MM.1S (cell line): Measurements from ENCODE around the gene ZNF384.

Experiments used
- DNase-seq: peaks from one replicate; pipeline ENCODE4 v3.0.0-alpha.2; 2015
- H2AFZ ChIP-seq: fragments of 300-600 bp; sonication (generic); 2 replicates; pipeline ENCODE4 v1.6.0; 2016; ENCODE audit warnings: antibody characterized with exemption, low read length
- H3F3A ChIP-seq: fragments of 300-600 bp; sonication (generic); 2 replicates; pipeline ENCODE4 v1.6.1; 2016; ENCODE audit warnings: mild to moderate bottlenecking, antibody characterized with exemption, low read length, moderate library complexity, mixed read lengths; ENCODE audit not compliant: insufficient read depth
- H3K27ac ChIP-seq: fragments of 300-600 bp; sonication (generic); 2 replicates; pipeline ENCODE4 v1.5.1; 2016; ENCODE audit warnings: mild to moderate bottlenecking, low read length
- H3K27me3 ChIP-seq: fragments of 300-600 bp; sonication (generic); replicated peaks from 2 replicates; pipeline ENCODE4 v1.6.0; 2016; ENCODE audit warnings: low read length; ENCODE audit not compliant: insufficient read depth
- H3K36me3 ChIP-seq: fragments of 300-600 bp; sonication (generic); replicated peaks from 2 replicates; pipeline ENCODE4 v1.6.1; 2016; ENCODE audit warnings: mild to moderate bottlenecking, low read length, mixed read lengths; ENCODE audit not compliant: insufficient read depth
- H3K4me1 ChIP-seq: fragments of 300-600 bp; sonication (generic); 2 replicates; pipeline ENCODE4 v1.6.1; 2016; ENCODE audit warnings: low read length, mixed read lengths
- H3K4me2 ChIP-seq: fragments of 300-600 bp; sonication (generic); 2 replicates; pipeline ENCODE4 v1.6.0; 2016; ENCODE audit warnings: low read depth, low read length
- H3K4me3 ChIP-seq: fragments of 300-600 bp; sonication (generic); 2 replicates; pipeline ENCODE4 v1.5.1; 2016; ENCODE audit warnings: low read length, mixed read lengths
- H3K79me2 ChIP-seq: fragments of 300-600 bp; sonication (generic); 2 replicates; pipeline ENCODE4 v1.6.1; 2016; ENCODE audit warnings: mixed run types, low read length, mixed read lengths
- H3K9ac ChIP-seq: fragments of 300-600 bp; sonication (generic); 2 replicates; pipeline ENCODE4 v1.6.1; 2016; ENCODE audit warnings: low read length, mixed read lengths
- H3K9me2 ChIP-seq: fragments of 300-600 bp; sonication (generic); replicated peaks from 2 replicates; pipeline ENCODE4 v1.6.1; 2016; ENCODE audit warnings: mild to moderate bottlenecking, low read length, mixed read lengths; ENCODE audit not compliant: insufficient read depth
- H3K9me3 ChIP-seq: fragments of 300-600 bp; sonication (generic); replicated peaks from 2 replicates; pipeline ENCODE4 v1.6.1; 2016; ENCODE audit warnings: mild to moderate bottlenecking, low read length, mixed read lengths; ENCODE audit not compliant: insufficient read depth
- H4K20me1 ChIP-seq: fragments of 300-600 bp; sonication (generic); 2 replicates; pipeline ENCODE4 v1.6.1; 2016; ENCODE audit warnings: mild to moderate bottlenecking, low read length, moderate library complexity, mixed read lengths; ENCODE audit not compliant: insufficient read depth
- EZH2 ChIP-seq: fragments of 300-600 bp; sonication (generic); optimal IDR thresholded peaks from 2 replicates; pipeline ENCODE3; 2017; ENCODE audit warnings: low read depth, mild to moderate bottlenecking, antibody characterized with exemption, low read length, mixed read lengths
- EZH2phosphoT487 ChIP-seq: fragments of 300-600 bp; sonication (generic); IDR thresholded peaks from 2 replicates; pipeline ENCODE4 v1.6.1; 2018; ENCODE audit warnings: antibody characterized with exemption, low read length
- TF ChIP-seq, protein P1 (sequence below): fragments of 300-600 bp; sonication (generic); IDR thresholded peaks from 2 replicates; pipeline ENCODE4 v1.5.1; 2016; ENCODE audit warnings: antibody characterized with exemption, low read length, mixed read lengths

The ZNF384 gene

DNA sequence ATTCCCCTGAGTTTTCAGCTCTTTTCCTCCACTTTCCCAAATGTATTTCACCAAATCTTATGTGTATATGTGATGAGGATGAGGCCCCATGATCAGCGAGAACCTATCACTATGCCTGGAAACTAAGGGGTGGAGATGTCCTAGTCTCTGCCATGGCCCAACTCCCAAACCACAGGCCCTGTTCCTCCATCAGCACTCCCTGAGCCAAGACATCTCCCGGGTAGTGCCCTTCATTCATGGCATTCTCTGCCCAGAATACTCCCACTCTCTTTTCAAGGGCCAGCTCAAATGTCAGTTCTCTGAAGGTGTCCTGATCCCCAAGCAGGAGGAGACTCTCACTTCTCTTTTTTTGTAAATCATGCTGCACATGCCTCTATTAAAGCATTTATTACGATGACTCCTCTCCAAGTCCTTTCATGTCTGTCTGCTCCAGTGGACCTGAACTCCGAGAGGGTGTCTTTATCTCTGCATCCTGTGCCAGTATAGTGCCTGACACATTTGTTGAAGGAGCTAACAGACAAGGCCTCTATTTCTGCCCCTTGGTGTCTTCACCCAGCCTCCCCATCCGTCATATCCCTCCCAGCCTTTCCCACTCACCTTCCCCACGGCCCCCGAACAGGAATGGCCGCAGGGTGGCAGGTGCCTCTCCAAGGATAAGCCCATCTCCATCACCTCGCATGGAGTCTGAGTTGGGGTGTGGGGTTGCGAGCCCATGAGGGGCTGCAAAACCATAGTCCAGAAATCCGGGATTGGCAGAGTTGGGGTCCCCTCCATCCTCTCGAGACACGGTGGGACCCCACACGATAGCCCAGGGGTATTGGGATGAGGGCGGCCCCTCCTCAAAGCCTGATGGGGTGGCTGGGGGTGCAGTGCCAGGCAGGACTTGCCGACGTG, 7.8 kb upstream of the ZNF384 start:
- no peak for DNase-seq
- Histone ChIP-seq H2AFZ (no peak overlapping the region), H3K9me3 (no peaks in the 10 kb centered on the region), H3K4me3 (no peak overlapping the region), H3K4me1 (no peaks in the 10 kb centered on the region), H3F3A (no peaks in the 10 kb centered on the region), H3K36me3 (no peaks in the 10 kb centered on the region), H3K4me2 (no peak overlapping the region), H4K20me1 (no peaks in the 10 kb centered on the region), H3K27ac (no peak overlapping the region), H3K9me2 (no peaks in the 10 kb centered on the region), H3K9ac (no peak overlapping the region), H3K27me3 (peaks cover 76% of the 10 kb centered on the region), H3K79me2 (no peaks in the 10 kb centered on the region)
- TF ChIP-seq EZH2 = no peak
- TF ChIP-seq EZH2phosphoT487 = no peak
- TF ChIP-seq, protein P1, sequence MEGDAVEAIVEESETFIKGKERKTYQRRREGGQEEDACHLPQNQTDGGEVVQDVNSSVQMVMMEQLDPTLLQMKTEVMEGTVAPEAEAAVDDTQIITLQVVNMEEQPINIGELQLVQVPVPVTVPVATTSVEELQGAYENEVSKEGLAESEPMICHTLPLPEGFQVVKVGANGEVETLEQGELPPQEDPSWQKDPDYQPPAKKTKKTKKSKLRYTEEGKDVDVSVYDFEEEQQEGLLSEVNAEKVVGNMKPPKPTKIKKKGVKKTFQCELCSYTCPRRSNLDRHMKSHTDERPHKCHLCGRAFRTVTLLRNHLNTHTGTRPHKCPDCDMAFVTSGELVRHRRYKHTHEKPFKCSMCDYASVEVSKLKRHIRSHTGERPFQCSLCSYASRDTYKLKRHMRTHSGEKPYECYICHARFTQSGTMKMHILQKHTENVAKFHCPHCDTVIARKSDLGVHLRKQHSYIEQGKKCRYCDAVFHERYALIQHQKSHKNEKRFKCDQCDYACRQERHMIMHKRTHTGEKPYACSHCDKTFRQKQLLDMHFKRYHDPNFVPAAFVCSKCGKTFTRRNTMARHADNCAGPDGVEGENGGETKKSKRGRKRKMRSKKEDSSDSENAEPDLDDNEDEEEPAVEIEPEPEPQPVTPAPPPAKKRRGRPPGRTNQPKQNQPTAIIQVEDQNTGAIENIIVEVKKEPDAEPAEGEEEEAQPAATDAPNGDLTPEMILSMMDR = no peak

DNA sequence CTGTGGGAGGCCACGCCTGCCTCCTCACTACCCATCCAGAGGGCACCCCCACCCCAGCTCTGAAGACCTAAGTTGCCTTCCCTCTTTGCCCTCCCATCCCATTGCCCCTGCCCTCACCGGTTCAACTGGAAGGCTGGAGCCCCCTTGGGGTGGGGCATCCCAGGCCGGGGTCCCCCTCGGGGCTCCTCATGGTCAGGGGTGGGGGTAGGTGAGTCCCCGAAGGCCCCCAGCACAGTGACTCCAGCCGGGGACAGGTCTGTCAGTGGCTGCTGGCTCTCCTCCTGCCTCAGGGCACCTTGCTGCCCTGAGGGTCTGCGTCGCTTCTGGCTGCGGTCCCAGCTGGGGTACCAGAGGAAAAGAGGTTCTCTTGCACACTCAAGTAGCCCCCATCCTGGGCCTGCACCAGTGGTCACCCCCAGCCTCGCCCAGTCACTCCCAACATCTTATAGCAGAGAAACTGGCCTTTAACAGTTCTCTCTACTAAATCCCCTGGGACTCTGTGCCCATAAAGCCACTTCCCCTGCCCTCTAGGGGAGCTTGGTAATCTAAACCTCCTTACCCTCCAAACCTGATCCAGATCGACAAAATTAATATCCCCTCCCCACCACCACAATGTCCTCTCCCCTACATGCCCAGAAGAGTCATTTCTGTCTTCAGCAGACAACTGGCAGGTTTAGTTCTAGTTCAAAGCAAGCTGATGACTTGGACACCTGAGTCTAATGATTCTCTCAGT, 6.3 kb upstream of the ZNF384 start:
- peaks cover 63% of the 10 kb centered on the region for H3K27me3 ChIP-seq
- H3K9ac ChIP-seq = no peak overlapping the region
- no peaks in the 10 kb centered on the region for H3K9me3 ChIP-seq
- no peaks in the 10 kb centered on the region for H3K36me3 ChIP-seq
- no peak for DNase-seq
- H3K4me1 ChIP-seq = no peaks in the 10 kb centered on the region
- H3K9me2 ChIP-seq = no peaks in the 10 kb centered on the region
- H3F3A ChIP-seq = no peaks in the 10 kb centered on the region
- TF ChIP-seq, protein P1 = no peak
- TF ChIP-seq EZH2phosphoT487 (no peak), EZH2 (no peak)
- H4K20me1 ChIP-seq = no peaks in the 10 kb centered on the region
- no peak overlapping the region for H3K27ac ChIP-seq
- H2AFZ ChIP-seq = no peak overlapping the region
- H3K79me2 ChIP-seq = no peaks in the 10 kb centered on the region
- H3K4me2 ChIP-seq = no peak overlapping the region
- H3K4me3 ChIP-seq = no peak overlapping the region

DNA sequence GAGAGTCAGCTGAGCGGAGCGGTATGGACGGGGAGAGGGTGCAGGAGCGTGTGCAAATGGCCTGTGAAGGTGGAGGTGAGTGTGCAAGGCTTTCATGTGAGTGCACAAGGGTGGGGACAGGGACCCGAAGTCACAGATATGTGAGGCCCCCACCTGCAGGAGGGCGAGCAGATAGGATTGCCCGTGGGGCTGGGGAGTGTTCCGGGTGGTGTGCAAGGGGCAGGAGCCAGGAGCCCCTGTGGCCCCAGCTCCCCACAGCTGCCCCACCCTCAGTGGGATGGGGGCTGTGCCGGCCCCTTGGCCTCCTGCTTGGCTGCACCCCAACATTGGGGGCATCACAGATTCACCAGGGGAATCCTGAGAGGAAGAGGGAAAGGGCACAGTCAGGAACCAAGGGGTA, 5.5 kb upstream of the ZNF384 start:
- no peak for DNase-seq
- Histone ChIP-seq H3K9me3 (no peaks in the 10 kb centered on the region), H3K36me3 (no peaks in the 10 kb centered on the region), H3F3A (no peaks in the 10 kb centered on the region), H3K4me3 (no peak overlapping the region), H3K27me3 (peaks cover 56% of the 10 kb centered on the region), H3K9ac (no peak overlapping the region), H3K4me1 (no peaks in the 10 kb centered on the region), H3K9me2 (no peaks in the 10 kb centered on the region), H3K79me2 (peaks cover 7% of the 10 kb centered on the region), H3K27ac (no peak overlapping the region), H4K20me1 (no peaks in the 10 kb centered on the region), H2AFZ (no peak overlapping the region), H3K4me2 (no peak overlapping the region)
- TF ChIP-seq EZH2 (no peak), EZH2phosphoT487 (no peak)
- TF ChIP-seq, protein P1 = no peak
